Parathyroid adenoma (tissue), 2 donors: ENCODE measurements around the gene OTOG.

ENCODE experiments used
- H2AFZ ChIP-seq: fragments of 300-600 bp; sonication (generic); one replicate; pipeline ENCODE4 v1.7.0; 2017; ENCODE audit warnings: antibody characterized with exemption, mild to moderate bottlenecking
- H3K27ac ChIP-seq: fragments of 300-600 bp; sonication (generic); one replicate; pipeline ENCODE4 v1.7.0; 2017
- H3K27me3 ChIP-seq: fragments of 300-600 bp; sonication (generic); one replicate; pipeline ENCODE4 v1.7.0; 2017; ENCODE audit warnings: low read length; ENCODE audit not compliant: control insufficient read depth, insufficient read depth
- H3K36me3 ChIP-seq: fragments of 300-600 bp; sonication (generic); one replicate; pipeline ENCODE4 v1.7.0; 2017; ENCODE audit warnings: low read length; ENCODE audit not compliant: control insufficient read depth, insufficient read depth
- H3K4me1 ChIP-seq: fragments of 300-600 bp; sonication (generic); one replicate; pipeline ENCODE4 v1.7.0; 2017; ENCODE audit warnings: control low read depth
- H3K4me2 ChIP-seq: fragments of 300-600 bp; sonication (generic); one replicate; pipeline ENCODE4 v1.7.0; 2017; ENCODE audit warnings: low read length
- H3K4me3 ChIP-seq: fragments of 300-600 bp; sonication (generic); one replicate; pipeline ENCODE4 v1.7.0; 2017; ENCODE audit warnings: low read depth, low read length
- H3K79me2 ChIP-seq: fragments of 300-600 bp; sonication (generic); one replicate; pipeline ENCODE4 v1.7.0; 2017; ENCODE audit warnings: control low read depth
- H3K9ac ChIP-seq: fragments of 300-600 bp; sonication (generic); one replicate; pipeline ENCODE4 v1.7.0; 2017; ENCODE audit warnings: mild to moderate bottlenecking
- H3K9me3 ChIP-seq: fragments of 300-600 bp; sonication (generic); one replicate; pipeline ENCODE4 v1.7.0; 2017; ENCODE audit warnings: low read length; ENCODE audit not compliant: control insufficient read depth
- TF ChIP-seq, protein P1 (sequence below): fragments of 300-600 bp; sonication (generic); IDR thresholded peaks from one replicate; pipeline ENCODE4 v1.7.0; 2017; ENCODE audit warnings: antibody characterized with exemption, mild to moderate bottlenecking
- donor health status: primary hyperparathyroidism.

The OTOG gene

DNA sequence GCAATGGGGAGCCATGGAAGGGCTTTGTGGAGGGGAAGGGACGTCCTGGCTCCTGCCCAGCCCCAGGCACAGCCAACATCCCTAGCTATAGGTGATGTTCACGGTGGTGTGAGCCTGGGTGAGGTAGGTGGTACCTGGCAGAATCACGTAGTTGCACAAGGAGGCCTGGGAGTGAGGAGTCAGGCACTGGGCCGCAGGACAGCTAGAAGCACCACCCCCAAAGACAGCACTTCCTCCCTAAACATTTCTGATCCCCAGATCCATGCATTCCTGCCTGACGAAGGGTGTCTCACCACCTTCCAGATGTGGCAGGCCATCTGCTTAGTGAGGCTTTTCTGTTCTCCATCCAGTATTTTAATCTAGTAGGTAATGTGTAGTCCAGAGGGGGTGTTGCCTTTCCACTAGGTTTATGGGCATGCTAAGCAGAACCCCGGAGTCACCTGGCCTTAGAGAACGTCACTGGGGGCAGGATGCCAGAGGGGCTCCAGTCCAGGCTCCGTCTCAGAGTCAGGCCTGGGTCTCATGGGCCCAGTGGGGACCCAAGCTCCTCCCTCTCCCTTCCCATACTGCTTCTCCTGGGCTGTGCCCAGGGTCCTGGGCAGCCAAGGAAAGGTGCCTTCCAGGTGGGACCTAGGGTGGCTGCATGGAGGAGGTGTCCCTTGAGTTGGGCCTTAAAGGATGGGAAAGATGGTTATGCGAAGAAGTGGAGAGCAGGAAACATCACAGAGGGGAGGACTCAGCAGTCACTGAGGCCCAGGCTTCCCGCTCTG, 56.2 kb downstream of the OTOG start:
- no peak overlapping the region for H3K4me3 ChIP-seq
- H3K36me3 ChIP-seq, result no peaks in the 10 kb centered on the region
- no peaks in the 10 kb centered on the region for H3K4me1 ChIP-seq
- no peak overlapping the region for H2AFZ ChIP-seq
- TF ChIP-seq, protein P1, sequence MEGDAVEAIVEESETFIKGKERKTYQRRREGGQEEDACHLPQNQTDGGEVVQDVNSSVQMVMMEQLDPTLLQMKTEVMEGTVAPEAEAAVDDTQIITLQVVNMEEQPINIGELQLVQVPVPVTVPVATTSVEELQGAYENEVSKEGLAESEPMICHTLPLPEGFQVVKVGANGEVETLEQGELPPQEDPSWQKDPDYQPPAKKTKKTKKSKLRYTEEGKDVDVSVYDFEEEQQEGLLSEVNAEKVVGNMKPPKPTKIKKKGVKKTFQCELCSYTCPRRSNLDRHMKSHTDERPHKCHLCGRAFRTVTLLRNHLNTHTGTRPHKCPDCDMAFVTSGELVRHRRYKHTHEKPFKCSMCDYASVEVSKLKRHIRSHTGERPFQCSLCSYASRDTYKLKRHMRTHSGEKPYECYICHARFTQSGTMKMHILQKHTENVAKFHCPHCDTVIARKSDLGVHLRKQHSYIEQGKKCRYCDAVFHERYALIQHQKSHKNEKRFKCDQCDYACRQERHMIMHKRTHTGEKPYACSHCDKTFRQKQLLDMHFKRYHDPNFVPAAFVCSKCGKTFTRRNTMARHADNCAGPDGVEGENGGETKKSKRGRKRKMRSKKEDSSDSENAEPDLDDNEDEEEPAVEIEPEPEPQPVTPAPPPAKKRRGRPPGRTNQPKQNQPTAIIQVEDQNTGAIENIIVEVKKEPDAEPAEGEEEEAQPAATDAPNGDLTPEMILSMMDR, result no peak
- no peak overlapping the region for H3K9ac ChIP-seq
- no peaks in the 10 kb centered on the region for H3K79me2 ChIP-seq
- H3K27me3 ChIP-seq, result no peaks in the 10 kb centered on the region
- H3K9me3 ChIP-seq, result no peaks in the 10 kb centered on the region
- no peak overlapping the region for H3K27ac ChIP-seq
- H3K4me2 ChIP-seq, result no peak overlapping the region

DNA sequence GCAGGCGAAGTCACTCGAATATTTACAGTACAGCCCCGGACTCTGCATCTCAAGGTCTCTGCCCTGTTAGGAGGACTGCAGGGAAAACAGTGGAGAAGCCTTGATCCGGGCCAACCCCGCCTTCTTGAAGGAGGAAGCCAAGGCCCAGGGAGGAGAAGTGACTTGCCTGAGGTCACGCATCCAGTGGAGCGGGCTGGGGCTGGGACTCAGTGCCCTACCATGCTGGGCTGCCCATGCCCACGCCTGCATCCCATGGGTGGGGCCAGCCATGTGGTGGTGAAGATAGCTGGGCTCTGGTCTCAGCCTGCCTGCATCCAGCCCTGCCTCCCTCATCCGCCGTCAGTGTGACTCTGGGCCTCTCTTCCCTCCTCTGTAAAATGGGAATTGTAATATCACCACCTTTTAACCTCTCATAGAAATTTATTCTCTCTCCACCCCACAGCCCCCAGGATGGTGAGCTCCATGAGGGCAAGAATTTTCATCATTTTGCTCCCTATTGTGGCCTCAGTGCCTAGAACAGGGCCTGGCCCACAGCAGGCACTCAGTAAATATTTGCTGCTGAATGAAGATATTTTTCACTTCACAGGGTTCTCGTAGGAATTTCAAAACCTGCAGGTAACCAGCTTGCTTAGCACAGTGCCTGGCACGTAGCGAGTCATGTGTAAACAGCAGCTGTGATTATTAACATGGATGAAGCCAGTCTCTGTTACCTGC, 57.3 kb downstream of the OTOG start:
- TF ChIP-seq, protein P1, result no peak
- Histone ChIP-seq H3K4me2 (no peak overlapping the region), H3K36me3 (no peaks in the 10 kb centered on the region), H3K9ac (no peak overlapping the region), H2AFZ (no peak overlapping the region), H3K4me3 (no peak overlapping the region), H3K4me1 (no peaks in the 10 kb centered on the region), H3K79me2 (no peaks in the 10 kb centered on the region), H3K27me3 (no peaks in the 10 kb centered on the region), H3K27ac (no peak overlapping the region), H3K9me3 (no peaks in the 10 kb centered on the region)

DNA sequence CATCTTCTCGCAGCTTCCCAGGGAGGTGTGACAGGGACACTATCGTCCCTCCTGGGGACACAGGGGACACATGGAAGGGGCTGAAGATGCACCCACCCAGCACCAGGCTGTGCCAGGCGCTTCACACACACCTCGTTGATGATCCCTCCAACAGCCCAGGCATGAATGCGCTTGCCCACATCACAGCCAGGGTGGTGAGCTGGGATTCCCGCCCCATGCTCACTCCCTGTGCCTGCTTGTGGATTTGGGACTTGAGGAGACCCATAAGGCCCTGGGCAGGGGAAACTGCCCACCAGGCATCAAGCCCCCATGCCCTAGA, 57.8 kb downstream of the OTOG start:
- TF ChIP-seq, protein P1, result no peak
- no peak overlapping the region for H2AFZ ChIP-seq
- H3K9ac ChIP-seq, result no peak overlapping the region
- no peaks in the 10 kb centered on the region for H3K36me3 ChIP-seq
- H3K4me2 ChIP-seq, result no peak overlapping the region
- H3K79me2 ChIP-seq, result no peaks in the 10 kb centered on the region
- no peaks in the 10 kb centered on the region for H3K4me1 ChIP-seq
- no peak overlapping the region for H3K27ac ChIP-seq
- no peaks in the 10 kb centered on the region for H3K27me3 ChIP-seq
- no peaks in the 10 kb centered on the region for H3K9me3 ChIP-seq
- no peak overlapping the region for H3K4me3 ChIP-seq

DNA sequence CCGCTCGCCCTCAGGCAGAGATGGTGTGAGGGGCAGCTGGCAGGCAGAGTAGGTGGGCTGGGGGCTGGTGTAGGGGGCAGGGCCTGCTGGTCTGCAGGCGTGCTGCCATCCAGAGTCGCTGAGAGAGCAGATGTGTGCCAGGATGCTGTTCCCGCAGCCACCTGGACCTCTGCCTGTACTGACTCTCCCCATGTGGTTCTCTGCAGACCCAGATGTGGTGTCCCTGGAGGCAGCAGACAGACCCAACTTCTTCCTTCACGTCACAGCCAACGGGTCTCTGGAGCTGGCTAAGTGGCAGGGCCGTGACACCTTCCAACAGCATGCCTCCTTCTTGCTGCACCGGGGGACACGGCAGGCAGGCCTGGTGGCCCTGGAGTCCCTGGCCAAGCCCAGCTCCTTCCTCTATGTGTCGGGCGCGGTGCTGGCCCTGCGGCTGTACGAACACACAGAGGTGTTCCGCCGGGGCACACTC, 58.6 kb downstream of the OTOG start:
- TF ChIP-seq, protein P1, result no peak
- H3K4me1 ChIP-seq, result no peaks in the 10 kb centered on the region
- no peak overlapping the region for H3K9ac ChIP-seq
- H3K79me2 ChIP-seq, result no peaks in the 10 kb centered on the region
- H3K4me2 ChIP-seq, result no peak overlapping the region
- H3K4me3 ChIP-seq, result no peak overlapping the region
- H3K27ac ChIP-seq, result no peak overlapping the region
- H3K27me3 ChIP-seq, result no peaks in the 10 kb centered on the region
- H2AFZ ChIP-seq, result no peak overlapping the region
- H3K9me3 ChIP-seq, result no peaks in the 10 kb centered on the region
- H3K36me3 ChIP-seq, result no peaks in the 10 kb centered on the region
